ENCODE data around the gene FAM124B. TPM values are rescaled to one million over a fixed set of nuclear protein-coding genes. Genes with fewer than 3 reads are reported as not detected.

FAM124B gene
- total RNA-seq, 2 donors from 2014 or later: 0.37 to 0.42 TPM

GRCh38 chr2:224379986-224380385, 21.9 kb downstream of the FAM124B start:
- Histone ChIP-seq H3K4me1 (no peaks in the 10 kb centered on the region), H3K27ac (no peak overlapping the region), H3K9me3 (no peaks in the 10 kb centered on the region), H3K27me3 (no peaks in the 10 kb centered on the region), H3K4me3 (no peak overlapping the region), H3K9ac (ENCODE audit: low read depth in 2 of 2, low read length in 2 of 2) (no peak overlapping the region), H3K36me3 (no peaks in the 10 kb centered on the region)
- no peak for DNase-seq
- intact Hi-C loops (cut with DNase I): no loop called here
- TF ChIP-seq, protein P1, sequence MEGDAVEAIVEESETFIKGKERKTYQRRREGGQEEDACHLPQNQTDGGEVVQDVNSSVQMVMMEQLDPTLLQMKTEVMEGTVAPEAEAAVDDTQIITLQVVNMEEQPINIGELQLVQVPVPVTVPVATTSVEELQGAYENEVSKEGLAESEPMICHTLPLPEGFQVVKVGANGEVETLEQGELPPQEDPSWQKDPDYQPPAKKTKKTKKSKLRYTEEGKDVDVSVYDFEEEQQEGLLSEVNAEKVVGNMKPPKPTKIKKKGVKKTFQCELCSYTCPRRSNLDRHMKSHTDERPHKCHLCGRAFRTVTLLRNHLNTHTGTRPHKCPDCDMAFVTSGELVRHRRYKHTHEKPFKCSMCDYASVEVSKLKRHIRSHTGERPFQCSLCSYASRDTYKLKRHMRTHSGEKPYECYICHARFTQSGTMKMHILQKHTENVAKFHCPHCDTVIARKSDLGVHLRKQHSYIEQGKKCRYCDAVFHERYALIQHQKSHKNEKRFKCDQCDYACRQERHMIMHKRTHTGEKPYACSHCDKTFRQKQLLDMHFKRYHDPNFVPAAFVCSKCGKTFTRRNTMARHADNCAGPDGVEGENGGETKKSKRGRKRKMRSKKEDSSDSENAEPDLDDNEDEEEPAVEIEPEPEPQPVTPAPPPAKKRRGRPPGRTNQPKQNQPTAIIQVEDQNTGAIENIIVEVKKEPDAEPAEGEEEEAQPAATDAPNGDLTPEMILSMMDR (IDR thresholded peaks at IDR 0.05): no peak

- Histone ChIP-seq H3K4me3 (no peak overlapping the region), H3K9me3 (no peaks in the 10 kb centered on the region), H3K36me3 (no peaks in the 10 kb centered on the region), H3K27ac (no peak overlapping the region), H3K4me1 (no peaks in the 10 kb centered on the region), H3K27me3 (no peaks in the 10 kb centered on the region), H3K9ac (ENCODE audit: low read depth in 2 of 2, low read length in 2 of 2) (no peak overlapping the region)
- DNase-seq: no peak
- intact Hi-C loops (cut with DNase I): no loop called here
- TF ChIP-seq, protein P1 (IDR thresholded peaks at IDR 0.05): no peak
Measured at GRCh38 chr2:224379172-224379571, 22.7 kb downstream of the FAM124B start.

- H3K4me3 ChIP-seq: no peak overlapping the region
- no peaks in the 10 kb centered on the region for H3K27me3 ChIP-seq
- TF ChIP-seq, protein P1 (IDR thresholded peaks at IDR 0.05): no peak
- no peaks in the 10 kb centered on the region for H3K9me3 ChIP-seq
- no peak overlapping the region for H3K9ac ChIP-seq (ENCODE audit: low read depth in 2 of 2, low read length in 2 of 2)
- no peaks in the 10 kb centered on the region for H3K4me1 ChIP-seq
- DNase-seq: no peak
- intact Hi-C loops (cut with DNase I): no loop called here
- H3K27ac ChIP-seq: no peak overlapping the region
- H3K36me3 ChIP-seq: no peaks in the 10 kb centered on the region
Measured at GRCh38 chr2:224378701-224379097, 23.2 kb downstream of the FAM124B start.

DNA sequence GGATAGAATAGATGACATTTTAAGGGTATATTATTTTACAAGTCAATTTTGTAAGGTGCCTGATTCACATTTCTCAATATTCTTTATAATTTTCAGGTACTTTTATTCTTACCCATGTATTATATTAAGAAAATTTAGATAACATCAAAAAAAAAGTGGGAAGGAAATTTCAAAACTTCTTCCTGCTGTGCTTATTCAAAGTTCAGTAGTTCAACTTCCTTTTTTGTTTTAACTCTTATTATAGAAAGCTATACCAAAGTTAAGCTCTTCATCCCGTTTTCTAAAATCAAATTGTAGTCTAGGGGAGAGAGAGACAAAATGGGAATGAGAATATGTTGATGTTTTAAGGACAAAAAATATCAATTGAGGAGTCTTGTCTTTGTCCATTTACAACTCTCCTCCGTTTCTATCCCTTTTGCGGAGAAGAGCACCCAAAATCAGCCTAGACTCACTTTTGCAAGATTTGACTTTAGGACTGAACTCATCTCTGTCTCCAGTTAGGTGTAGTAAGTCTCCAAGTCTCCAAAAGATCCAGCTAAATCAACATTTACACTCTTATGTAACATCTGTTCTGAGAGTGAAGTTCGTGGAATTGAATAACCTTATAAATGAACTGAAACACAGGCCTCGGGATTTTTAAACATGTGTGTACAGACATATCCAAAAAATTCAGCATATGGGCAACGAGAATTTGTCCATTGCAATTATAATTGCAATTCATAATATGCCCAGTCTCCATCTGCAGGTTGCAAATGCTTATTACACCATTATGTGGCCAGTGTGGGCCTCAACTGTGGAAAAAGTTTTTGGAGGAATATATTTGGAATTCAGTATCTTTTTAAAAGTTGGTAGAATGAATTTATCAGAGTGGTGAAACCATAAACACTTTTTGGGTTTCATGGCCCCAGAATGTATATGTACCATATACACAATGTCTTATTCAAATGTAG, 23.9 kb downstream of the FAM124B start:
- TF ChIP-seq, protein P1 (IDR thresholded peaks at IDR 0.05): no peak
- H3K9me3 ChIP-seq: no peaks in the 10 kb centered on the region
- intact Hi-C loops (cut with DNase I): no loop called here
- H3K9ac ChIP-seq (ENCODE audit: low read depth in 2 of 2, low read length in 2 of 2): no peak overlapping the region
- H3K4me3 ChIP-seq: no peak overlapping the region
- H3K27me3 ChIP-seq: no peaks in the 10 kb centered on the region
- H3K36me3 ChIP-seq: no peaks in the 10 kb centered on the region
- no peak for DNase-seq
- H3K4me1 ChIP-seq: no peaks in the 10 kb centered on the region
- H3K27ac ChIP-seq: no peak overlapping the region

DNA sequence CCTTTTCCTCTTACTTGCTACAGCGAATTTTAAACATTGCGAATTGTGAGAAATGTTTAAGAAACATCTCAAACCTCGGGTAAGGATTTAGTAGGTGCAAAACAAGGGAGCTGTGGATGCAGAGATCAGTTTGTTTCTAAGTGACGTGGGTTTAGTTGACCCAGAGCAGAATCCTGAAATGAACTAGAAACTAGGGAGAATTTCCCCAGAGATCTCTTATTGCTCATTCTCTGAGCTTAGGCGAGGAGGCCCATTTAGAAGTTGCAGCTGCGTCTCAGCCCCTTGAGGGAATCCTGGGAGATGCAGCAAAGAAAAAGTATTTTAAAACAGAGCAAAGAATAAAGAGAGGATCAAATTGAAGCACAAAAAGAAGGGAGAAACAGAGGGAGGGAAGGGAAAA, 29.3 kb downstream of the FAM124B start:
- no peak overlapping the region for H3K9ac ChIP-seq (ENCODE audit: low read depth in 2 of 2, low read length in 2 of 2)
- H3K36me3 ChIP-seq: no peaks in the 10 kb centered on the region
- H3K4me1 ChIP-seq: no peaks in the 10 kb centered on the region
- H3K4me3 ChIP-seq: no peak overlapping the region
- TF ChIP-seq, protein P1 (IDR thresholded peaks at IDR 0.05): no peak
- H3K9me3 ChIP-seq: no peaks in the 10 kb centered on the region
- intact Hi-C loops (cut with DNase I): no loop called here
- no peaks in the 10 kb centered on the region for H3K27me3 ChIP-seq
- H3K27ac ChIP-seq: no peak overlapping the region
- no peak for DNase-seq

Measured in colonic mucosa (tissue), 4 donors.